Right lobe of liver (tissue), 4 donors: ENCODE data around the gene IGSF11.

Experiments
- POLR2A ChIP-seq: fragments of 450-650 bp; IDR thresholded peaks from one replicate; pipeline ENCODE4 v1.6.1; 2017; ENCODE audit warnings: antibody characterized with exemption, mild to moderate bottlenecking
- TF ChIP-seq, protein P1 (sequence below), 4 donors: fragments of 200-600 bp in 3 of 4; fragments of 450-650 bp in 1 of 4; IDR thresholded peaks; one replicate each; pipeline versions ENCODE4 v1.5.1 to v1.8.0; 2016 to 2022; ENCODE audit warnings: antibody characterized with exemption in 4 of 4, mild to moderate bottlenecking in 2 of 4
- donor health status: DM: no; HTN: no; CAD: no.
- donor health status: DM: no; HTN: no; CAD: no.
- donor health status: DM: no; HTN: yes; CAD: no.

- no peak for TF ChIP-seq POLR2A
- TF ChIP-seq, protein P1, sequence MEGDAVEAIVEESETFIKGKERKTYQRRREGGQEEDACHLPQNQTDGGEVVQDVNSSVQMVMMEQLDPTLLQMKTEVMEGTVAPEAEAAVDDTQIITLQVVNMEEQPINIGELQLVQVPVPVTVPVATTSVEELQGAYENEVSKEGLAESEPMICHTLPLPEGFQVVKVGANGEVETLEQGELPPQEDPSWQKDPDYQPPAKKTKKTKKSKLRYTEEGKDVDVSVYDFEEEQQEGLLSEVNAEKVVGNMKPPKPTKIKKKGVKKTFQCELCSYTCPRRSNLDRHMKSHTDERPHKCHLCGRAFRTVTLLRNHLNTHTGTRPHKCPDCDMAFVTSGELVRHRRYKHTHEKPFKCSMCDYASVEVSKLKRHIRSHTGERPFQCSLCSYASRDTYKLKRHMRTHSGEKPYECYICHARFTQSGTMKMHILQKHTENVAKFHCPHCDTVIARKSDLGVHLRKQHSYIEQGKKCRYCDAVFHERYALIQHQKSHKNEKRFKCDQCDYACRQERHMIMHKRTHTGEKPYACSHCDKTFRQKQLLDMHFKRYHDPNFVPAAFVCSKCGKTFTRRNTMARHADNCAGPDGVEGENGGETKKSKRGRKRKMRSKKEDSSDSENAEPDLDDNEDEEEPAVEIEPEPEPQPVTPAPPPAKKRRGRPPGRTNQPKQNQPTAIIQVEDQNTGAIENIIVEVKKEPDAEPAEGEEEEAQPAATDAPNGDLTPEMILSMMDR (IDR thresholded peaks at IDR 0.05): no peak
Measured at GRCh38 chr3:118946449-118946848, 88.2 kb downstream of the IGSF11 start.
